Ishikawa (cell line): ENCODE measurements around the gene CHST5.

ENCODE experiments used
- CEBPB ChIP-seq: IDR thresholded peaks from 2 replicates; pipeline ENCODE4 v1.6.1; 2012
- CREB1 ChIP-seq: IDR thresholded peaks from 2 replicates; pipeline ENCODE4 v1.6.1; 2012; ENCODE audit warnings: low read depth
- EGR1 ChIP-seq: IDR thresholded peaks from 2 replicates; pipeline ENCODE4 v1.6.1; 2012
- EP300 ChIP-seq: IDR thresholded peaks from 2 replicates; pipeline ENCODE4 v1.6.1; 2012; ENCODE audit warnings: borderline replicate concordance
- FOXM1 ChIP-seq: IDR thresholded peaks from 2 replicates; pipeline ENCODE4 v1.6.1; 2012; ENCODE audit warnings: low read depth, borderline replicate concordance
- MAX ChIP-seq: IDR thresholded peaks from 2 replicates; pipeline ENCODE4 v1.6.1; 2012
- NFIC ChIP-seq: IDR thresholded peaks from 2 replicates; pipeline ENCODE4 v1.6.1; 2012
- RAD21 ChIP-seq: IDR thresholded peaks from 2 replicates; pipeline ENCODE4 v1.6.1; 2012; ENCODE audit warnings: low read depth
- REST ChIP-seq: IDR thresholded peaks from 2 replicates; pipeline ENCODE4 v1.6.1; 2012; ENCODE audit warnings: low read depth, mild to moderate bottlenecking
- TAF1 ChIP-seq: IDR thresholded peaks from 2 replicates; pipeline ENCODE4 v1.6.1; 2012; ENCODE audit warnings: low read depth, mild to moderate bottlenecking
- TCF12 ChIP-seq: IDR thresholded peaks from 2 replicates; pipeline ENCODE4 v1.6.1; 2012; ENCODE audit warnings: low read depth
- TEAD4 ChIP-seq: IDR thresholded peaks from 2 replicates; pipeline ENCODE4 v1.6.1; 2012
- USF1 ChIP-seq: IDR thresholded peaks from 2 replicates; pipeline ENCODE4 v1.6.1; 2012
- YY1 ChIP-seq: IDR thresholded peaks from 2 replicates; pipeline ENCODE4 v1.6.1; 2012; ENCODE audit warnings: low read depth
- ZBTB7A ChIP-seq: IDR thresholded peaks from 2 replicates; pipeline ENCODE4 v1.6.1; 2012; ENCODE audit warnings: low read depth

Gene CHST5

GRCh38 chr16:75486676-75487313 is 49.1 kb downstream of the CHST5 start:
- TF ChIP-seq ZBTB7A (no peak), YY1 (no peak), CEBPB (no peak), MAX (no peak), FOXM1 (no peak), CREB1 (no peak), REST (no peak), TAF1 (no peak), TEAD4 (no peak), USF1 (no peak), RAD21 (no peak), EP300 (no peak), NFIC (no peak), EGR1 (no peak)

- TF ChIP-seq TEAD4: no peak
- TF ChIP-seq NFIC: no peak
- no peak for TF ChIP-seq ZBTB7A
- no peak for TF ChIP-seq REST
- TF ChIP-seq YY1: no peak
- TF ChIP-seq TAF1: no peak
- TF ChIP-seq RAD21: no peak
- TF ChIP-seq USF1: no peak
- no peak for TF ChIP-seq FOXM1
- TF ChIP-seq TCF12: no peak
- TF ChIP-seq CREB1: no peak
- TF ChIP-seq MAX: no peak
- no peak for TF ChIP-seq EGR1
- no peak for TF ChIP-seq EP300
- TF ChIP-seq CEBPB: no peak
Observed at GRCh38 chr16:75486014-75486675, 49.8 kb downstream of the CHST5 start.

GRCh38 chr16:75485230-75486013 is 50.5 kb downstream of the CHST5 start:
- no peak for TF ChIP-seq CREB1
- TF ChIP-seq REST: no peak
- no peak for TF ChIP-seq TCF12
- TF ChIP-seq USF1: no peak
- no peak for TF ChIP-seq NFIC
- TF ChIP-seq TEAD4: no peak
- no peak for TF ChIP-seq FOXM1
